SU-DHL-6 (cell line): ENCODE measurements around the gene ELP2.

Experiments
- H2AFZ ChIP-seq: fragments of 200-600 bp; sonication (generic); 2 replicates; pipeline ENCODE4 v1.6.1; 2014; ENCODE audit warnings: low read depth, mild to moderate bottlenecking, moderate library complexity, mixed read lengths, antibody characterized with exemption, low read length; ENCODE audit not compliant: severe bottlenecking
- H3F3A ChIP-seq: fragments of 200-600 bp; shearing (Covaris generic); 2 replicates; pipeline ENCODE4 v1.6.0; 2016; ENCODE audit warnings: antibody characterized with exemption, mild to moderate bottlenecking; ENCODE audit not compliant: insufficient read depth
- H3K27ac ChIP-seq: fragments of 200-600 bp; sonication (generic); 2 replicates; pipeline ENCODE4 v1.5.1; 2016; ENCODE audit warnings: low read depth, mild to moderate bottlenecking, low read length, moderate library complexity, mixed read lengths
- H3K27me3 ChIP-seq: fragments of 200-600 bp; sonication (generic), shearing (Covaris generic); 2 replicates; pipeline ENCODE4 v1.6.0; 2014; ENCODE audit warnings: mild to moderate bottlenecking, low read length
- H3K36me3 ChIP-seq: fragments of 200-600 bp; sonication (generic); 2 replicates; pipeline ENCODE4 v1.6.1; 2014; ENCODE audit warnings: mild to moderate bottlenecking, low read length, mixed read lengths
- H3K4me2 ChIP-seq: fragments of 300-600, 200-600 bp; shearing (Covaris generic), sonication (generic); 2 replicates; pipeline ENCODE4 v1.6.0; 2014; ENCODE audit warnings: low read length, low read depth, mild to moderate bottlenecking; ENCODE audit not compliant: poor library complexity, severe bottlenecking
- H3K4me3 ChIP-seq: fragments of 200-600 bp; sonication (generic); 2 replicates; pipeline ENCODE4 v1.5.1; 2014; ENCODE audit warnings: antibody characterized with exemption, low read length, mild to moderate bottlenecking, mixed read lengths; ENCODE audit not compliant: insufficient read depth, poor library complexity, severe bottlenecking
- H3K79me2 ChIP-seq: fragments of 200-600 bp; sonication (generic); 2 replicates; pipeline ENCODE4 v1.6.1; 2014; ENCODE audit warnings: mild to moderate bottlenecking, low read length, moderate library complexity; ENCODE audit not compliant: insufficient read depth
- H3K9ac ChIP-seq: fragments of 200-600 bp; sonication (generic); 2 replicates; pipeline ENCODE4 v1.7.0; 2014; ENCODE audit warnings: mild to moderate bottlenecking, low read length
- H3K9me2 ChIP-seq: fragments of 200-600 bp; sonication (generic); replicated peaks from 2 replicates; pipeline ENCODE4 v1.6.1; 2014; ENCODE audit warnings: low read length; ENCODE audit not compliant: insufficient read depth
- H3K9me3 ChIP-seq: fragments of 200-600 bp; sonication (generic); 2 replicates; pipeline ENCODE4 v1.6.1; 2014; ENCODE audit warnings: low read length, mixed read lengths; ENCODE audit not compliant: insufficient read depth
- H4K20me1 ChIP-seq: fragments of 200-600 bp; sonication (generic); 2 replicates; pipeline ENCODE4 v1.6.1; 2014; ENCODE audit warnings: low read depth, mild to moderate bottlenecking, antibody characterized with exemption, low read length, moderate library complexity, mixed read lengths
- EZH2phosphoT487 ChIP-seq: fragments of 200-600 bp; sonication (generic), shearing (Covaris generic); conservative IDR thresholded peaks from 2 replicates; pipeline ENCODE4 v1.6.1; 2018; ENCODE audit warnings: mild to moderate bottlenecking, antibody characterized with exemption, low read length, moderate library complexity, mixed read lengths
- TF ChIP-seq, protein P1 (sequence below): fragments of 200-600 bp; sonication (generic); IDR thresholded peaks from one replicate; pipeline ENCODE4 v1.5.1; 2017; ENCODE audit warnings: antibody characterized with exemption, mild to moderate bottlenecking, low read length, moderate library complexity; ENCODE audit not compliant: insufficient read depth, poor library complexity, severe bottlenecking

ELP2 gene

GRCh38 chr18:36099311-36099710 lies 30.4 kb upstream of the ELP2 start:
- H3K79me2 ChIP-seq: no peaks in the 10 kb centered on the region
- peaks cover 23% of the 10 kb centered on the region for H3K9me3 ChIP-seq
- no peak for TF ChIP-seq EZH2phosphoT487
- TF ChIP-seq, protein P1, sequence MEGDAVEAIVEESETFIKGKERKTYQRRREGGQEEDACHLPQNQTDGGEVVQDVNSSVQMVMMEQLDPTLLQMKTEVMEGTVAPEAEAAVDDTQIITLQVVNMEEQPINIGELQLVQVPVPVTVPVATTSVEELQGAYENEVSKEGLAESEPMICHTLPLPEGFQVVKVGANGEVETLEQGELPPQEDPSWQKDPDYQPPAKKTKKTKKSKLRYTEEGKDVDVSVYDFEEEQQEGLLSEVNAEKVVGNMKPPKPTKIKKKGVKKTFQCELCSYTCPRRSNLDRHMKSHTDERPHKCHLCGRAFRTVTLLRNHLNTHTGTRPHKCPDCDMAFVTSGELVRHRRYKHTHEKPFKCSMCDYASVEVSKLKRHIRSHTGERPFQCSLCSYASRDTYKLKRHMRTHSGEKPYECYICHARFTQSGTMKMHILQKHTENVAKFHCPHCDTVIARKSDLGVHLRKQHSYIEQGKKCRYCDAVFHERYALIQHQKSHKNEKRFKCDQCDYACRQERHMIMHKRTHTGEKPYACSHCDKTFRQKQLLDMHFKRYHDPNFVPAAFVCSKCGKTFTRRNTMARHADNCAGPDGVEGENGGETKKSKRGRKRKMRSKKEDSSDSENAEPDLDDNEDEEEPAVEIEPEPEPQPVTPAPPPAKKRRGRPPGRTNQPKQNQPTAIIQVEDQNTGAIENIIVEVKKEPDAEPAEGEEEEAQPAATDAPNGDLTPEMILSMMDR: no peak
- no peak overlapping the region for H3K9ac ChIP-seq
- H3K4me3 ChIP-seq: no peak overlapping the region
- H3K27me3 ChIP-seq: no peaks in the 10 kb centered on the region
- H3F3A ChIP-seq: no peaks in the 10 kb centered on the region
- no peak overlapping the region for H2AFZ ChIP-seq
- H3K9me2 ChIP-seq: no peaks in the 10 kb centered on the region
- no peak overlapping the region for H3K4me2 ChIP-seq
- peaks cover 5% of the 10 kb centered on the region; the same call in 1 of the 2 replicates for H3K36me3 ChIP-seq
- no peak overlapping the region for H3K27ac ChIP-seq
- no peaks in the 10 kb centered on the region for H4K20me1 ChIP-seq

DNA sequence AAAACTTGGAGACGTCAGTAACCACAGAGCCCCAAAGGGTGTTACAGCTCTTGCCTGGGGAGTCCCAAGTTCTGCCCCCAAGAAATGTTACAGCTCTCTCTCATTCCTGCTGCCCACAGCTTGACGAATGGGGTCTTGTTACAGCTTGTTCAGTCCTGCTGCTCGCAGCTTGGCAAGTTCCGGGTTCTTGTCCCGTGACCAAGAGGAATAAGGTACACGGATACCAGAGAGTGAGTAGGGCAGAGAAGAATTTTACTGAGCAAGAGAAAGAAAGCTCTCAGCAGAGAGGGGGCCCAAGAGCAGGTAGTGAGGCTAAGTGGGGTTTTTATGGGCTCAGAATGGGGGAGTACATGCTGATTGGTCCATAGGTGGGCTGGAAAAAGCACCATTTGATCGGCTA lies 27.8 kb upstream of the ELP2 start:
- TF ChIP-seq, protein P1: no peak
- TF ChIP-seq EZH2phosphoT487: no peak
- no peaks in the 10 kb centered on the region for H3K9me2 ChIP-seq
- H3K36me3 ChIP-seq: peaks cover 5% of the 10 kb centered on the region; the same call in 1 of the 2 replicates
- no peak overlapping the region for H3K4me2 ChIP-seq
- no peaks in the 10 kb centered on the region for H3K79me2 ChIP-seq
- no peak overlapping the region for H3K27ac ChIP-seq
- H3F3A ChIP-seq: no peaks in the 10 kb centered on the region
- H3K9me3 ChIP-seq: peaks cover 23% of the 10 kb centered on the region
- H3K27me3 ChIP-seq: no peaks in the 10 kb centered on the region
- no peak overlapping the region for H3K4me3 ChIP-seq
- no peak overlapping the region for H2AFZ ChIP-seq
- H3K9ac ChIP-seq: no peak overlapping the region
- H4K20me1 ChIP-seq: no peaks in the 10 kb centered on the region

- Histone ChIP-seq H3F3A (no peaks in the 10 kb centered on the region; the same call in 1 of the 2 replicates), H3K9me2 (no peaks in the 10 kb centered on the region), H3K36me3 (peaks cover 16% of the 10 kb centered on the region), H3K4me2 (no peak overlapping the region), H3K79me2 (no peaks in the 10 kb centered on the region), H3K4me3 (no peak overlapping the region), H2AFZ (no peak overlapping the region), H3K9ac (no peak overlapping the region), H3K27ac (no peak overlapping the region), H3K27me3 (no peaks in the 10 kb centered on the region), H3K9me3 (peaks cover 23% of the 10 kb centered on the region), H4K20me1 (no peaks in the 10 kb centered on the region)
- no peak for TF ChIP-seq EZH2phosphoT487
- TF ChIP-seq, protein P1: no peak
Measured at GRCh38 chr18:36104749-36105148, 24.9 kb upstream of the ELP2 start.
